Measurements from ENCODE around the gene POU4F2.
"Not testable (repeated sequence)": the region's sequence is repeated elsewhere in the genome, so short reads cannot be mapped to it uniquely, and the experiment has no call there.

The POU4F2 gene

GRCh38 chr4:146654687-146655520, 16.2 kb downstream of the POU4F2 start:
- no peak for FAIRE-seq

GRCh38 chr4:146655521-146655856, 16.8 kb downstream of the POU4F2 start:
- DNase-seq (ENCODE audit: insufficient read length, low spot score) (no peak), FAIRE-seq (no peak)

More at GRCh38 chr4:146654687-146655520, 16.2 kb downstream of the POU4F2 start:
- no peak for DNase-seq (ENCODE audit: insufficient read length, low spot score)

GRCh38 chr4:146661367-146661766, 22.7 kb downstream of the POU4F2 start:
- no peak for FAIRE-seq

GRCh38 chr4:146663968-146664311, 25.2 kb downstream of the POU4F2 start:
- not testable (repeated sequence) for FAIRE-seq; DNase-seq (ENCODE audit: insufficient read length, low spot score)

More at GRCh38 chr4:146661367-146661766, 22.7 kb downstream of the POU4F2 start:
- no peak for DNase-seq (ENCODE audit: insufficient read length, low spot score)

GRCh38 chr4:146674829-146675570, 36.3 kb downstream of the POU4F2 start:
- FAIRE-seq (no peak), DNase-seq (ENCODE audit: insufficient read length, low spot score) (no peak)

Data from GM19239 (cell line).